GM12878 (cell line): Measurements from ENCODE around the gene MGMT. TPM values are rescaled to one million over a fixed set of nuclear protein-coding genes. Genes with fewer than 3 reads are reported as not detected.

Experiments
- ATAC-seq: fragments of 200-7000 bp; cut with Tn5 transposase; 3 replicates; pipeline ENCODE4 v1.9.1; 2020; ENCODE audit warnings: mild to moderate bottlenecking, moderate library complexity
- BruUV-seq: library from RNA; stranded (reverse); fragments of 400-500 nt; replicated peaks from 2 replicates; lab custom pipeline; 2021; lab: Mats Ljungman, UMichigan
- CTCF ChIA-PET: fragments of 300-600 bp; sonication (Branson Sonifier 250); formaldehyde crosslinking; extraction: SDS; loops from one replicate; lab custom pipeline; 2021; ENCODE audit warnings: inconsistent platforms; lab: Yijun Ruan, JAX
- POLR2A ChIA-PET: fragments of 350-600 bp; formaldehyde crosslinking; extraction: SDS; loops from one replicate; lab custom pipeline; 2021; ENCODE audit warnings: inconsistent platforms; lab: Charles Lee
- RAD21 ChIA-PET: fragments of 300-600 bp; sonication (Branson Sonifier 250); formaldehyde crosslinking; loops from one replicate; lab custom pipeline; 2023; ENCODE audit warnings: antibody characterized with exemption; ENCODE audit not compliant: unreplicated experiment; lab: Charles Lee
- SMC1A ChIA-PET: fragments of 300-600 bp; sonication (Branson Sonifier 250); formaldehyde crosslinking; loops from one replicate; lab custom pipeline; 2023; ENCODE audit not compliant: unreplicated experiment, uncharacterized antibody; lab: Charles Lee
- DNase-seq: peaks from one replicate; pipeline ENCODE4 v3.0.0-alpha.2; 2011; ENCODE audit warnings: low read depth, low spot score
- FAIRE-seq: peaks from 3 replicates; lab custom pipeline; 2011; peaks lifted over from hg19 to GRCh38; lab: Jason Lieb, UNC
- H2AFZ ChIP-seq: 2 replicates; pipeline ENCODE4 v1.6.0; 2011; ENCODE audit warnings: low read depth, low read length, control low read depth; ENCODE audit not compliant: control insufficient read depth
- H3K27ac ChIP-seq: 2 replicates; pipeline ENCODE4 v1.5.1; 2011; ENCODE audit warnings: control low read depth; ENCODE audit not compliant: control insufficient read depth, insufficient read depth
- H3K27me3 ChIP-seq, 2 experiments: replicated peaks in 1 of 2; 2 replicates each; pipeline versions ENCODE4 v1.6.0 to v1.6.1; 2011; ENCODE audit warnings: low read length in 1 of 2; ENCODE audit not compliant: control insufficient read depth in 2 of 2, insufficient read depth in 2 of 2
- H3K36me3 ChIP-seq, 2 experiments: 2 replicates each; pipeline ENCODE4 v1.5.1; 2011; ENCODE audit warnings: low read length in 1 of 2; ENCODE audit not compliant: control insufficient read depth in 2 of 2, insufficient read depth in 2 of 2
- H3K4me1 ChIP-seq: 2 replicates; pipeline ENCODE4 v1.6.1; 2011; ENCODE audit warnings: mild to moderate bottlenecking, low read length, moderate library complexity, mixed read lengths; ENCODE audit not compliant: control insufficient read depth, insufficient read depth
- H3K4me2 ChIP-seq: 2 replicates; pipeline ENCODE4 v1.6.0; 2011; ENCODE audit warnings: control low read depth; ENCODE audit not compliant: control insufficient read depth, insufficient read depth
- H3K4me3 ChIP-seq: fragments of 200-600 bp; sonication (generic); 2 replicates; pipeline ENCODE4 v1.5.1; 2016
- H3K79me2 ChIP-seq: 2 replicates; pipeline ENCODE4 v1.6.0; 2011; ENCODE audit warnings: low read length; ENCODE audit not compliant: control insufficient read depth, insufficient read depth
- H3K9ac ChIP-seq: 2 replicates; pipeline ENCODE4 v1.8.0; 2011; ENCODE audit warnings: low read length, control low read depth, mixed read lengths; ENCODE audit not compliant: control insufficient read depth, insufficient read depth
- H3K9me3 ChIP-seq: replicated peaks from 3 replicates; pipeline ENCODE4 v1.5.1; 2011; ENCODE audit warnings: mild to moderate bottlenecking, low read length; ENCODE audit not compliant: control insufficient read depth, insufficient read depth
- H4K20me1 ChIP-seq: 2 replicates; pipeline ENCODE4 v1.6.0; 2011; ENCODE audit not compliant: control insufficient read depth, insufficient read depth
- CHD4 ChIP-seq: fragments of 200-600 bp; sonication (generic); IDR thresholded peaks from 2 replicates; pipeline ENCODE4 v1.6.1; 2016; ENCODE audit warnings: mild to moderate bottlenecking
- FOXK2 ChIP-seq: fragments of 450-650 bp; IDR thresholded peaks from 2 replicates; pipeline ENCODE4 v1.6.1; 2017; ENCODE audit warnings: mild to moderate bottlenecking, moderate library complexity
- LARP7 ChIP-seq: fragments of 450-650 bp; IDR thresholded peaks from 2 replicates; pipeline ENCODE4 v1.6.1; 2017; ENCODE audit warnings: mild to moderate bottlenecking
- MXI1 ChIP-seq: fragments of 150-350 bp; IDR thresholded peaks from 2 replicates; pipeline ENCODE4 v1.6.1; 2011; ENCODE audit warnings: low read depth, mild to moderate bottlenecking, inconsistent platforms, low read length, improper control_type of control experiment
- SRF ChIP-seq, 2 experiments: IDR thresholded peaks; 2 replicates each; pipeline ENCODE4 v1.6.1; 2011; ENCODE audit warnings: low read depth in 2 of 2, low read length in 2 of 2, mild to moderate bottlenecking in 1 of 2, moderate library complexity in 1 of 2
- WGBS: methylation state at CpG from one replicate; pipeline ENCODE4 v1.1.6; 2016; ENCODE audit warnings: low lambda C conversion rate; ENCODE audit not compliant: insufficient replicate concordance, insufficient coverage; ENCODE audit errors: missing lambda C conversion rate; 5-methylcytosine and 5-hydroxymethylcytosine counted together
- in situ Hi-C: fragments of 300-500 bp; cut with MboI; formaldehyde crosslinking; loops from 9 replicates; pipeline ENCODE4 v1.14.3; 2018; ENCODE audit warnings: mixed read lengths
- intact Hi-C: fragments of 100-400 bp; cut with micrococcal nuclease; formaldehyde crosslinking; loops from one replicate; pipeline ENCODE4 v1.14.2; 2022; ENCODE audit not compliant: unreplicated experiment
- polyA plus RNA-seq, 11 experiments: library from polyadenylated mRNA; depleted of rRNA in 4 of 11; unstranded in 6 of 11; stranded (reverse) in 5 of 11; fragments of >200 nt; fragmentation: Nextera tagmentation in 4 of 11; fragmentation: Illumina TruSeq in 1 of 11; extraction: Ambion mirVana in 4 of 11; extraction: Trizol in 1 of 11; gene quantifications; 1 replicate in 1 of 11; 2 replicates in 10 of 11; pipeline versions ENCODE4 v1.2.1 to v1.2.3, GENCODE V29; 2011 to 2016; ENCODE audit warnings: inconsistent platforms in 2 of 11, missing spikeins in 2 of 11, low read depth in 1 of 11
- total RNA-seq, 4 experiments: library from RNA; depleted of rRNA in 3 of 4; stranded (reverse); fragments of >200 nt in 3 of 4; fragmentation: Illumina TruSeq in 1 of 4; extraction: Trizol in 1 of 4; gene quantifications; 2 replicates each; pipeline versions ENCODE4 v1.2.1 to v1.2.3, GENCODE V29; 2013 to 2021
- TF ChIP-seq, protein P1 (sequence below): IDR thresholded peaks from 2 replicates; pipeline ENCODE4 v1.6.1; 2012; ENCODE audit warnings: mild to moderate bottlenecking, low read depth, low read length

Gene MGMT
- total and polyA plus RNA-seq, 10 of the 15 experiments (the other 5 are each of a cell fraction or from before 2014, with no cell fraction given), result 0.16 to 24.2 (median 13.3) TPM

GRCh38 chr10:129709101-129709500 is 242.1 kb downstream of the MGMT start:
- Histone ChIP-seq H3K4me3 (no peak overlapping the region), H3K27ac (no peak overlapping the region), H3K4me1 (no peaks in the 10 kb centered on the region), H3K36me3 (no peaks in the 10 kb centered on the region), H3K27me3 (no peaks in the 10 kb centered on the region), H3K9me3 (no peaks in the 10 kb centered on the region), H3K4me2 (no peak overlapping the region), H3K79me2 (no peaks in the 10 kb centered on the region), H3K9ac (no peak overlapping the region), H2AFZ (no peak overlapping the region), H4K20me1 (no peaks in the 10 kb centered on the region)
- ATAC-seq, result no peak
- in situ Hi-C loops (no loop called here), intact Hi-C loops (no loop called here)
- WGBS, result 90% methylated on average over 7 of the region's 7 CpGs
- TF ChIP-seq FOXK2 (no peak), MXI1 (no peak), CHD4 (no peak), LARP7 (no peak), SRF (IDR thresholded peaks at IDR 0.05; ENCODE audit: low read depth in 2 of 2, low read length in 2 of 2) (no peak)
- TF ChIP-seq, protein P1, sequence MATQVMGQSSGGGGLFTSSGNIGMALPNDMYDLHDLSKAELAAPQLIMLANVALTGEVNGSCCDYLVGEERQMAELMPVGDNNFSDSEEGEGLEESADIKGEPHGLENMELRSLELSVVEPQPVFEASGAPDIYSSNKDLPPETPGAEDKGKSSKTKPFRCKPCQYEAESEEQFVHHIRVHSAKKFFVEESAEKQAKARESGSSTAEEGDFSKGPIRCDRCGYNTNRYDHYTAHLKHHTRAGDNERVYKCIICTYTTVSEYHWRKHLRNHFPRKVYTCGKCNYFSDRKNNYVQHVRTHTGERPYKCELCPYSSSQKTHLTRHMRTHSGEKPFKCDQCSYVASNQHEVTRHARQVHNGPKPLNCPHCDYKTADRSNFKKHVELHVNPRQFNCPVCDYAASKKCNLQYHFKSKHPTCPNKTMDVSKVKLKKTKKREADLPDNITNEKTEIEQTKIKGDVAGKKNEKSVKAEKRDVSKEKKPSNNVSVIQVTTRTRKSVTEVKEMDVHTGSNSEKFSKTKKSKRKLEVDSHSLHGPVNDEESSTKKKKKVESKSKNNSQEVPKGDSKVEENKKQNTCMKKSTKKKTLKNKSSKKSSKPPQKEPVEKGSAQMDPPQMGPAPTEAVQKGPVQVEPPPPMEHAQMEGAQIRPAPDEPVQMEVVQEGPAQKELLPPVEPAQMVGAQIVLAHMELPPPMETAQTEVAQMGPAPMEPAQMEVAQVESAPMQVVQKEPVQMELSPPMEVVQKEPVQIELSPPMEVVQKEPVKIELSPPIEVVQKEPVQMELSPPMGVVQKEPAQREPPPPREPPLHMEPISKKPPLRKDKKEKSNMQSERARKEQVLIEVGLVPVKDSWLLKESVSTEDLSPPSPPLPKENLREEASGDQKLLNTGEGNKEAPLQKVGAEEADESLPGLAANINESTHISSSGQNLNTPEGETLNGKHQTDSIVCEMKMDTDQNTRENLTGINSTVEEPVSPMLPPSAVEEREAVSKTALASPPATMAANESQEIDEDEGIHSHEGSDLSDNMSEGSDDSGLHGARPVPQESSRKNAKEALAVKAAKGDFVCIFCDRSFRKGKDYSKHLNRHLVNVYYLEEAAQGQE, result no peak
- SMC1A ChIA-PET, result no interaction called here
- CTCF ChIA-PET, result no interaction called here
- no TSS peak for BruUV-seq
- no peak for FAIRE-seq
- POLR2A ChIA-PET, result no interaction called here
- no peak for DNase-seq
- RAD21 ChIA-PET, result no interaction called here
